Activated CD8-positive, alpha-beta T cell treated with anti-CD3 and anti-CD28 coated beads for 36 hours (primary cell): ENCODE data around the gene SIGMAR1. TPM values are rescaled to one million over a fixed set of nuclear protein-coding genes. Genes with fewer than 3 reads are reported as not detected.
A peak's percentile ranks its signal among the peaks of the same experiment; 100 is the strongest.

ENCODE experiments used
- ATAC-seq: fragments of 200-7000 bp; cut with Tn5 transposase; one replicate; pipeline ENCODE4 v1.10.0; 2021; ENCODE audit warnings: mild to moderate bottlenecking, moderate library complexity
- CTCF ChIA-PET: fragments of 350-600 bp; sonication (Branson Sonifier 250); formaldehyde crosslinking; loops from one replicate; lab custom pipeline; 2021; ENCODE audit warnings: antibody characterized with exemption; lab: Charles Lee
- POLR2A ChIA-PET: fragments of 350-600 bp; sonication (Branson Sonifier 250); formaldehyde crosslinking; loops from one replicate; lab custom pipeline; 2021; ENCODE audit warnings: antibody characterized with exemption; lab: Charles Lee
- DNase-seq: peaks from one replicate; pipeline ENCODE4 v3.0.0-alpha.2; 2020
- H3K27ac Mint-ChIP-seq: one replicate; pipeline ENCODE4 v1.8.0; 2021; ENCODE audit warnings: mild to moderate bottlenecking, mixed read lengths
- H3K27me3 Mint-ChIP-seq: one replicate; pipeline ENCODE4 v1.8.0; 2021; ENCODE audit warnings: mixed read lengths
- H3K36me3 Mint-ChIP-seq: one replicate; pipeline ENCODE4 v1.8.0; 2021; ENCODE audit warnings: low read depth, mixed read lengths
- H3K4me1 Mint-ChIP-seq: one replicate; pipeline ENCODE4 v1.8.0; 2021; ENCODE audit warnings: low read depth, mixed read lengths
- H3K4me3 Mint-ChIP-seq: one replicate; pipeline ENCODE4 v1.8.0; 2021; ENCODE audit warnings: mild to moderate bottlenecking, moderate library complexity, mixed read lengths
- H3K9me3 Mint-ChIP-seq: one replicate; pipeline ENCODE4 v1.8.0; 2021; ENCODE audit warnings: mixed read lengths
- intact Hi-C: fragments of 100-400 bp; cut with micrococcal nuclease; formaldehyde crosslinking; loops from one replicate; pipeline ENCODE4 v1.10.0; 2022
- total RNA-seq, 2 experiments: library from RNA; stranded (reverse); gene quantifications; one replicate each; pipeline ENCODE4 v1.2.3, GENCODE V29; 2021
- TF ChIP-seq, protein P1 (sequence below): fragments of 200-600 bp; IDR thresholded peaks from one replicate; pipeline ENCODE4 v1.8.0; 2022; ENCODE audit warnings: antibody characterized with exemption, mild to moderate bottlenecking

The SIGMAR1 gene
- total RNA-seq, 2 experiments from 2014 or later, result 80.7 to 81.2 TPM

DNA sequence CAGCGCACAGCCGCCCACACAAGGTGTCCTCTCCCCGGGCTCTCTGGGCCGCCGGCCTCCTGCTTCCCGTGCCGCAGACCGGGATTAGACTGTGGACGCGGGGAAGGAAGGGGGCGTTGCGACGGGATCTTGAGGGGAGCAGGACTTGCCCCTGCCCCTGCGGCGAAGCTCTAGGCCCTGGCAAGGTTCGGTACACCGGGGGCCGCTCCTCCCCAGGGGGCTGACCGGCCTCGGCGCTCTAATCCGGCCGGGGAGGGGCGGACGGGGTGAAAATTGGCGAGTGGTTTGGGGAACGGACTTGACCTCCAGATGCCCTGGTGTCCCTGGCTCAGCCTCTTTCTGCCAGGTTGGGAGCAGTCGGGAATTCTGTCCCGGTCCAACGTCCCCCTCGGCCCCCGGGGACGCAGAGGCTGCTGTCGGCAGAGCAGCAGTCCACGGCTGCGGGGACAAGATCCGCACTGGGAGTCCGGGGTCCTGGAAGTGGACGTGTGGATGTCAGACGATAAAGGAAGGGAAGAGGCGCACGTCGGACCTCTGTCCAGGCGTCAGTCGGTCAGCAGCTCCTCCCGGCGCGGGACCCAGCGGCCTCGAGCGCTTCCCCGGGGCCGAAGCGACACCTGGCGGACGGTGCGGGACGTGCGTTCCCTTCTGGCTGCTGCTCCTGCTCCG is 46.2 kb downstream of the SIGMAR1 start:
- Mint-ChIP-seq H3K4me3 (peak overlapping the region; percentile 53), H3K36me3 (no peaks in the 10 kb centered on the region), H3K9me3 (no peaks in the 10 kb centered on the region), H3K4me1 (peaks cover 23% of the 10 kb centered on the region), H3K27me3 (peaks cover 57% of the 10 kb centered on the region), H3K27ac (no peak overlapping the region)
- ChIA-PET CTCF (interaction anchor here (0.7 to 3.2 kb wide), 42 partner anchors 8 to 205 kb away, joined by 3 to 43 read pairs (median 6); partner anchors contain the start of genes CCL27, DCTN3, ENHO and FAM219A), POLR2A (interaction anchor here (1.0 to 1.1 kb wide), 2 partner anchors 9 to 134 kb away, joined by 3 read pairs; no protein-coding TSS in a partner anchor)
- DNase-seq (peak; percentile 84), ATAC-seq (peak; percentile 85)
- TF ChIP-seq, protein P1, sequence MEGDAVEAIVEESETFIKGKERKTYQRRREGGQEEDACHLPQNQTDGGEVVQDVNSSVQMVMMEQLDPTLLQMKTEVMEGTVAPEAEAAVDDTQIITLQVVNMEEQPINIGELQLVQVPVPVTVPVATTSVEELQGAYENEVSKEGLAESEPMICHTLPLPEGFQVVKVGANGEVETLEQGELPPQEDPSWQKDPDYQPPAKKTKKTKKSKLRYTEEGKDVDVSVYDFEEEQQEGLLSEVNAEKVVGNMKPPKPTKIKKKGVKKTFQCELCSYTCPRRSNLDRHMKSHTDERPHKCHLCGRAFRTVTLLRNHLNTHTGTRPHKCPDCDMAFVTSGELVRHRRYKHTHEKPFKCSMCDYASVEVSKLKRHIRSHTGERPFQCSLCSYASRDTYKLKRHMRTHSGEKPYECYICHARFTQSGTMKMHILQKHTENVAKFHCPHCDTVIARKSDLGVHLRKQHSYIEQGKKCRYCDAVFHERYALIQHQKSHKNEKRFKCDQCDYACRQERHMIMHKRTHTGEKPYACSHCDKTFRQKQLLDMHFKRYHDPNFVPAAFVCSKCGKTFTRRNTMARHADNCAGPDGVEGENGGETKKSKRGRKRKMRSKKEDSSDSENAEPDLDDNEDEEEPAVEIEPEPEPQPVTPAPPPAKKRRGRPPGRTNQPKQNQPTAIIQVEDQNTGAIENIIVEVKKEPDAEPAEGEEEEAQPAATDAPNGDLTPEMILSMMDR, result peak; percentile 97
- intact Hi-C loops, result loop anchor here (5.0 kb wide), 2 partner anchors 44 to 154 kb away; no protein-coding TSS in a partner anchor

DNA sequence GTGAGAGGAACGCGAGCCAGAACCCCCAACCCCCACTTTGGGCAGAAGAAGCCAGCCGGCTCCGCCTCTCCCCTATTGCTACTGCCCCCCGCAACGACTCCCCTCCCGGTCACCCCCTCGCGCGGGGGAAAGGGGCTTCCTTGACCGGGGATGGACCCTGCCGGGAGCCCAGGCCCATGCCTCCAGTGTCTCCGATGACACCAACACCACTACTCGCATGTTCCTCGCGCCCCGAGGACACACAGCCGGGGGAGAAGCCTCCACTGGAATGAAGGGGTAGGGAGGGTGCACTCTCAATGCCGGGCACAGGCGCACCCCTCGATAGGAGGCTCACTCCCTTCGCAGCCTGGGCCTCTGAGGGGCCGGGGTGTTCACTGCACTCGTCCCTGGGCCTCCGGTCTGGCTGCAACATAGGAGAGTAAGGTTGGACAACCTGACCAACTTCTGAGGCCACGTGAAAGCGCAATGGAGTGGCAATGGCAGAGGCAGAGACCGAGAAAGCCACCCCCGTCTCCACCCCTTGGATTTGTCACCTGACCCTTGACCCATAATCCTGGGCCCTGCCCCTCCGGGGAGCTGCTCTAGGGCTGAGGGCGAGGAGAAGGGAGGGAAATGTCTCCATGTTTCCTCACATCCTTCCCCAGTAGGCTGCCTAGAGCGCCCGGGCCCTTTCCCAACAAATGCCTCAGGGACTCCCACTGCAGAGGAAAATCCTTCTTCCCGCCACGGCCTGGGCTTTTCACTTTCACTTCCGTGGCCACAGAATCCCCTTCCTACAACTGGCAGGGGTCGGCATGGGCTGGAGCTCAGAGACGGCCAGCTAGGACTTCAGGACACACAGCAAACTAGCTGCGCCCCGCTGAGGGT is 47.0 kb downstream of the SIGMAR1 start:
- DNase-seq (peak; percentile 24), ATAC-seq (peak; percentile 25)
- H3K9me3 Mint-ChIP-seq, result no peaks in the 10 kb centered on the region
- H3K27ac Mint-ChIP-seq, result no peak overlapping the region
- POLR2A ChIA-PET, result interaction anchor here (1.0 to 1.1 kb wide), 2 partner anchors 10 to 133 kb away, joined by 3 read pairs; no protein-coding TSS in a partner anchor
- H3K4me1 Mint-ChIP-seq, result peaks cover 23% of the 10 kb centered on the region
- H3K4me3 Mint-ChIP-seq, result peak overlapping the region; percentile 53
- TF ChIP-seq, protein P1, result no peak
- intact Hi-C loops, result loop anchor here (5.0 kb wide), 2 partner anchors 43 to 153 kb away; no protein-coding TSS in a partner anchor
- CTCF ChIA-PET, result interaction anchor here (0.7 to 3.2 kb wide), 28 partner anchors 9 to 204 kb away, joined by 3 to 43 read pairs (median 6); partner anchors contain the start of genes CCL27, DCTN3 and SIGMAR1
- H3K27me3 Mint-ChIP-seq, result peaks cover 60% of the 10 kb centered on the region
- no peaks in the 10 kb centered on the region for H3K36me3 Mint-ChIP-seq

DNA sequence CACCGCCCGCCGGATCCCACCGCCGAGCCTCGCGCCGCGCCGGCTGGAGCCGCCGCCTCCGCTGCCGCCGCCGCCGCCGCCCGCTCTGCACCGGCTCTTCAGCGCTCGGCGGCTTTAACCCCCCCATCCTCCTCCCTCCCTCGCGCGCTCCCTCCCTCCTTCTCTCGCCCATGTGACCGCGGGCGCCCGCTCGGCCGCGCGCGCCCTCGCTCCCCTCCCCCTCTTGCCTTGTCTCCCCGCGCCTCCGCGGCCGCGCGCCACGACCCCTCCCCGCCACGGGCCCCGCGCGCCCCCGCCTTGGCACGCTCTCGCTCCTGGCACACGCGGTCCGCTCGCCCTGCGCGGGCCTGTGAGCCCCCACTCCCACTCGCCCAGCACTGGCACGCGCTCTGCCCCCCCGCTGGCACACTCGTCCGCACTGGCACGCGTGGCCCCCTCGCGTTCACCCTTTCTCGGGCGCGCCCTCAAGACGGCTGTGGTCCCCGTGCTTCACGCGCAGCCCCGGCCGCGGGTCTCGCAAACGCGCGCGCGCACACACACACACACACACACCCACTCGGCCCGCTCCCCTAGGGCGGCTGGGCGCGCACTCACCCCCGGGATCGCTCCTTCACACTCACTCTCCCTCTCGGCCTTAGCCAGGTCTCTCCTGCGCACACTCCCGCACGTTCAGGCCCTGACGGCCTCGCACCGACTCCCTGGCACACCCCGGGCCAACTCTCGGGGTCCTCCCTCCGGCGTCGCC is 47.8 kb downstream of the SIGMAR1 start, which contains the start of gene CNTFR:
Gene CNTFR (minus strand): TSS at position 89 of the 745 bp plus-strand sequence. CDS start 20,743 bp downstream, outside the sequence.
- ATAC-seq, result peak; percentile 29
- POLR2A ChIA-PET, result no interaction called here

More for the DNA sequence above, 47.8 kb downstream of the SIGMAR1 start, which contains the start of gene CNTFR:
- no peaks in the 10 kb centered on the region for H3K36me3 Mint-ChIP-seq
- H3K27me3 Mint-ChIP-seq, result peaks cover 65% of the 10 kb centered on the region
- no peaks in the 10 kb centered on the region for H3K9me3 Mint-ChIP-seq
- peak; percentile 31 for DNase-seq
- H3K27ac Mint-ChIP-seq, result no peak within 1 kb of the TSS
- TF ChIP-seq, protein P1, result no peak
- CTCF ChIA-PET, result interaction anchor here (1.0 to 3.5 kb wide), 3 partner anchors 14 to 186 kb away, joined by 3 to 14 read pairs (median 3); no protein-coding TSS in a partner anchor
- H3K4me3 Mint-ChIP-seq, result peak within 1 kb of the TSS; percentile 53
- H3K4me1 Mint-ChIP-seq, result peaks cover 23% of the 10 kb centered on the region
- intact Hi-C loops, result loop anchor here (5.0 kb wide), 2 partner anchors 43 to 153 kb away; no protein-coding TSS in a partner anchor
